ENCODE measurements around the gene SEC63. TPM values are rescaled to one million over a fixed set of nuclear protein-coding genes. Genes with fewer than 3 reads are reported as not detected.

The SEC63 gene
- total RNA-seq, 4 donors from 2014 or later: 28.1 to 42.6 (median 32.9) TPM

- Histone ChIP-seq H3K27ac (no peak overlapping the region), H3K9me3 (no peaks in the 10 kb centered on the region), H3K36me3 (no peaks in the 10 kb centered on the region), H3K4me3 (peak overlapping the region; percentile 2 to 50), H3K27me3 (peaks cover 5% of the 10 kb centered on the region), H3K4me1 (peaks cover 0 to 11% (median 4%) of the 10 kb centered on the region in 3 donors)
- 0 to 11% methylated on average over 9 to 13 of the region's 52 CpGs for WGBS, 2 donors (ENCODE audit: low coverage in 1 of 2)
- no peak for TF ChIP-seq POLR2AphosphoS5 (IDR thresholded peaks at IDR 0.05)
- peak; percentile 86 to 98 (median 93) for TF ChIP-seq CTCF (IDR thresholded peaks at IDR 0.05)
- ATAC-seq: peak; percentile 94
Measured at GRCh38 chr6:107847844-107848802, 109.9 kb downstream of the SEC63 start.

GRCh38 chr6:107846262-107846795, 111.7 kb downstream of the SEC63 start:
- Histone ChIP-seq H3K9me3 (no peaks in the 10 kb centered on the region), H3K27ac (no peak overlapping the region), H3K27me3 (peaks cover 5% of the 10 kb centered on the region), H3K4me3 (no peak overlapping the region), H3K4me1 (peaks cover 0 to 11% (median 4%) of the 10 kb centered on the region in 3 donors), H3K36me3 (no peaks in the 10 kb centered on the region)
- no peak for TF ChIP-seq CTCF (IDR thresholded peaks at IDR 0.05)
- no peak for TF ChIP-seq POLR2AphosphoS5 (IDR thresholded peaks at IDR 0.05)
- TF ChIP-seq EP300 (IDR thresholded peaks at IDR 0.05): no peak
- no peak for TF ChIP-seq POLR2A (IDR thresholded peaks at IDR 0.05)
- ATAC-seq: no peak
- 0 to 67% methylated on average over 1 to 3 of the region's 4 CpGs for WGBS, 2 donors (ENCODE audit: low coverage in 1 of 2)

GRCh38 chr6:107845777-107846176, 112.2 kb downstream of the SEC63 start:
- no peaks in the 10 kb centered on the region for H3K9me3 ChIP-seq
- peaks cover 0 to 11% (median 4%) of the 10 kb centered on the region in 3 donors for H3K4me1 ChIP-seq
- no peak for ATAC-seq
- H3K27ac ChIP-seq: no peak overlapping the region
- no peak overlapping the region for H3K4me3 ChIP-seq
- H3K36me3 ChIP-seq: no peaks in the 10 kb centered on the region
- 84 to 86% methylated on average over 4 of the region's 7 CpGs for WGBS, 2 donors (ENCODE audit: low coverage in 1 of 2)
- peaks cover 5% of the 10 kb centered on the region for H3K27me3 ChIP-seq
- TF ChIP-seq POLR2AphosphoS5 (IDR thresholded peaks at IDR 0.05): no peak
- no peak for TF ChIP-seq CTCF (IDR thresholded peaks at IDR 0.05)
- no peak for TF ChIP-seq POLR2A (IDR thresholded peaks at IDR 0.05)
- no peak for TF ChIP-seq EP300 (IDR thresholded peaks at IDR 0.05)

GRCh38 chr6:107843400-107843799, 114.6 kb downstream of the SEC63 start:
- no peak for ATAC-seq
- 100% methylated on average over 1 of the region's 4 CpGs; no CpG with 5 or more reads in 1 of the 2 donors for WGBS, 2 donors (ENCODE audit: low coverage in 1 of 2)
- Histone ChIP-seq H3K27ac (no peak overlapping the region), H3K36me3 (no peaks in the 10 kb centered on the region), H3K4me3 (no peak overlapping the region), H3K27me3 (peaks cover 5% of the 10 kb centered on the region), H3K9me3 (no peaks in the 10 kb centered on the region), H3K4me1 (peaks cover 0 to 7% (median 4%) of the 10 kb centered on the region in 3 donors)
- TF ChIP-seq EP300 (IDR thresholded peaks at IDR 0.05) (no peak), CTCF (IDR thresholded peaks at IDR 0.05) (no peak), POLR2A (IDR thresholded peaks at IDR 0.05) (no peak), POLR2AphosphoS5 (IDR thresholded peaks at IDR 0.05) (no peak)
